GM12801 (cell line): ENCODE results near the gene CYP2B6.

Source experiments
- TF ChIP-seq, protein P1 (sequence below): IDR thresholded peaks from one replicate; pipeline ENCODE4 v1.5.1; 2011; ENCODE audit warnings: control low read depth; ENCODE audit not compliant: insufficient read length; ENCODE audit errors: extremely low read depth

The CYP2B6 gene

DNA sequence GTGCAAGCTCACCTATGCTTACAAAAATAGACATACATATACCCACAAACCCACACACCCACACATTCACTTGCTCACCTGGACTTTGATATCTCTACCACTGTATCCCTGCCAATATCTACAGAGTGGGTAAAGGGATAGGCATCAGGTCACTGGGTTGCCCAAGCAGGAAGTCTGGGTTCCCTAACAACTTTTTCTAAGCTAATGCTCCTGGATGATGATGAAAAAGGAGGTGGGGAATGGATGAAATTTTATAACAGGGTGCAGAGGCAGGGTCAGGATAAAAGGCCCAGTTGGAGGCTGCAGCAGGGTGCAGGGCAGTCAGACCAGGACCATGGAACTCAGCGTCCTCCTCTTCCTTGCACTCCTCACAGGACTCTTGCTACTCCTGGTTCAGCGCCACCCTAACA lies at the start of gene CYP2B6:
Gene CYP2B6 (plus strand): TSS at position 311 of the 410 bp plus-strand sequence. CDS start 24 bp downstream, at position 335.
- TF ChIP-seq, protein P1, sequence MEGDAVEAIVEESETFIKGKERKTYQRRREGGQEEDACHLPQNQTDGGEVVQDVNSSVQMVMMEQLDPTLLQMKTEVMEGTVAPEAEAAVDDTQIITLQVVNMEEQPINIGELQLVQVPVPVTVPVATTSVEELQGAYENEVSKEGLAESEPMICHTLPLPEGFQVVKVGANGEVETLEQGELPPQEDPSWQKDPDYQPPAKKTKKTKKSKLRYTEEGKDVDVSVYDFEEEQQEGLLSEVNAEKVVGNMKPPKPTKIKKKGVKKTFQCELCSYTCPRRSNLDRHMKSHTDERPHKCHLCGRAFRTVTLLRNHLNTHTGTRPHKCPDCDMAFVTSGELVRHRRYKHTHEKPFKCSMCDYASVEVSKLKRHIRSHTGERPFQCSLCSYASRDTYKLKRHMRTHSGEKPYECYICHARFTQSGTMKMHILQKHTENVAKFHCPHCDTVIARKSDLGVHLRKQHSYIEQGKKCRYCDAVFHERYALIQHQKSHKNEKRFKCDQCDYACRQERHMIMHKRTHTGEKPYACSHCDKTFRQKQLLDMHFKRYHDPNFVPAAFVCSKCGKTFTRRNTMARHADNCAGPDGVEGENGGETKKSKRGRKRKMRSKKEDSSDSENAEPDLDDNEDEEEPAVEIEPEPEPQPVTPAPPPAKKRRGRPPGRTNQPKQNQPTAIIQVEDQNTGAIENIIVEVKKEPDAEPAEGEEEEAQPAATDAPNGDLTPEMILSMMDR, result no peak

DNA sequence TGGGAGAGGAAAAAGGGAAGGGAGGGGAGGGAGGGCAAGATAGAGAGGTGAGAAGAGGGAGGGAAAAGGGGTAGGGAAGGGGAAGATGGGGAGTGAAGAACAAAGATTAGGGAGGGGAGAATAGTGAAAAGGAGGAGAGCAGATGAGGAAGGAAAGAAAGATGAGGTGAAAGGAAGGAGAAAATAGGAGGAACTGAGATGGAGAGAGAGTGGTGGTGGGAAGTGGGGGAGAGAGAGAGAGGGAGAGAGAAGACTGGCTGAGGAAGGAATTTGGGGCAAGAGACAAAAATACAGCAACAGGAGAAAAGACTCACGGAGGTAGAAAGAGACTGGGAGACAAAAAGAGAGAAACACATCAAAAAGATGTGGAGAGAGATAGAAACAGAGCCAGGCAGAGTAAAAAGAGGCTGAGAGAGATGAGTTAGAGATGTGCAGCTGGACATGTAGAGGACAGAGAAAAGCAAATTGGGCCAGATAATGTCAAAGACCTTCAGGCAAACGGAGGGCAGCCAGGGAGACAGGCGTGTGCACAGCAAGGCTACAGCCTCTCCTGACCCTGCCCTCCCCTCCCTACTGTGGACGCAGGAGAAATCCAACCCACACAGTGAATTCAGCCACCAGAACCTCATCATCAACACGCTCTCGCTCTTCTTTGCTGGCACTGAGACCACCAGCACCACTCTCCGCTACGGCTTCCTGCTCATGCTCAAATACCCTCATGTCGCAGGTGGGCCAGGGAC lies 49.4 kb upstream of the CYP2B6 start:
- TF ChIP-seq, protein P1, result no peak

DNA sequence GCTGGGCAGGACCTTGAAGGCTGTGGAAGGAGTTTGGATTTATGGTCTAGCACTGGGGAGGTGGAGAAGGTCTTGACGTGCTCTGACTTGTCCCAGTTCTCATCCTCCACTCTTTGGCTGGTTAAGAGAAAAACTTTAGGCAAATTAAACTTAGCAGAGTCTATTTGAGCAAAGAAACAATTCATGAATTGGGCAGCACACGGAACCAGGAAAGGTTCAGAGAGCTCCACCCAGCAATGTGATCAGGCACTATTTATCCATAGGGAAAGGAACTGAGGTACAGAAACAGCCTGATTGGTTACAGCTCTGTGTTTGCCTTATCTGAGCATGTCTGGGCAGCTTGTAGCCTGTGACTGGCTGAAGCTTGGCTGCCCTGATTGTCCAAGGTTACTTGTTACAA lies 45.4 kb upstream of the CYP2B6 start:
- TF ChIP-seq, protein P1, result no peak

DNA sequence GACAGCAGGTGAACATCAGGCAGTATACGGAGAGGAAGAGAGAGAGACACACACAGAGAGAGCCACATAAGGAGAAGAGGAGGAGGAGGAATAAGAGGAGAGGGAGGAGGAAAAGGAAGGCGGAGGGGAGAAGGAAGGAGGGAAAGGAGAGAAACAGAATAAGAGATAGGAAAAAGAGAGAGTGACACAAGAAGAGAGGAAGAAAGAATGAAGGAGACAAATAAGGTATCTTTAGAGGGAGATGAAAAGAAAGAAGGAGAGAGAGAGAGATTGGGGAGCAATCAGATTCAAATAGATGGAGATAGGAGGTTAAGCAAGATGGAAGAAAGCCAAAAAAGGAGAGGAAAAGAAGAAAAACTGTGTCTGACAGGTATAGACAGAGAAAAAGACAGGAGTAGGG lies 44.0 kb upstream of the CYP2B6 start:
- TF ChIP-seq, protein P1, result no peak

DNA sequence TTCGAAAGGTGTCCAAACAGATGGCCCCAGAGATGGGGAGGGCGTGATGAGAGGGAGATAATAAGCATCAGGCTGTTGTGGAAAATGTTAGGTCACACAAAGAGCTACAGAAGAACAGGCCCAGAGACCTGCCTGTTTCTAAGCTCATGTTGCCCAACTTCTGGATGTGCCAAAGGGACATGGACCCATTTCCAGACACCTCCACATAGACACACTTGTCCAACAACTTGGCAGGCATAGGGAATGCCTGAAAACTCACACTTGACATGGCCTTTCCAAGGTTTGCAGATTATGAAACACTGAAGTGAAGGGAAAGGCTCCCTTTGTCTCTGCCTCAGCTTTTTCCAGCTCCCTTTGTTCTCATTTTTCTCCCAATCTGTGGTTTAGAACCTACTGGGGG lies 43.5 kb upstream of the CYP2B6 start:
- TF ChIP-seq, protein P1, result no peak

DNA sequence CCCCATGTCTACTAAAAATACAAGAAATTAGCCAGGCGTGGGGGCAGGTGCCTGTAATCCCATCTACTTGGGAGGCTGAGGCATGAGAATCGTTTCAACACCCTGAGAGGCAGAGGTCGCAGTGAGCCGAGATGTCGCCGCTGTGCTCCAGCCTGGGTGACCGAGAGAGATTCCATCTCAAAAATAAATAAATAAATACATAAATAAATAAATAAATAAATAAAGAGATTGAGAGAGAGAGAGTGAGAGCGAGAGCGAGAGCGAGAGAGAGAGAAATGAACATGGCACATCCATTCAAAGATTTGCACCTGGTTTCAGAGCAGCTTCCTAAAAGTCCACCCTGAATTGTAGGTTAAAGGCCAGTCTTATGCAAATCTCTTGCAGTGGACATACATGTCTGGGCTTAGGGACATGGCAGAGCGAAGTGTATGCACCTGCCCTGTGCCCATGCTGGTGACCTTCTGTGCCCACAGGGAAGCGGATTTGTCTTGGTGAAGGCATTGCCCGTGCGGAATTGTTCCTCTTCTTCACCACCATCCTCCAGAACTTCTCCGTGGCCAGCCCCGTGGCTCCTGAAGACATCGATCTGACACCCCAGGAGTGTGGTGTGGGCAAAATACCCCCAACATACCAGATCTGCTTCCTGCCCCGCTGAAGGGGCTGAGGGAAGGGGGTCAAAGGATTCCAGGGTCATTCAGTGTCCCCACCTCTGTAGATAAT lies 42.3 kb upstream of the CYP2B6 start:
- TF ChIP-seq, protein P1, result no peak

DNA sequence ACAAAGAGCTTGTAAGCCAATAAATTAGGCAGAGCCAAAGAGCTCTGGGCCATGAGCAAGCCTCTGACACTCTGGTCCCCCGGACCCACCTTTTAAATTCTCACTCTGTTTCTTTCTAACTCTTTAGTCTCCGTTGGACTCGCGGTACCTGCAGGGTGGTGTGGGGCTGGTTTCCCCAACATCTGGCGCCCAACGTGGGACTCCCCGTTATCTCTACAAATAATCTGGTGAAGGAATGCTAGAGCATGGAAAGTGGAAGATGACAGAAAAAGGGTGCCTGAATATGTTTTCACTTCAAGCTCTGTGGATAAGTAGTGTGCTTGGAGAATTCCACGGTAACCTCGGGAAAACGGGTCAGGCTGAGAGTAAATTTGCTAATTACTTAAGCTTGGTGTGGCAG lies 36.5 kb upstream of the CYP2B6 start:
- TF ChIP-seq, protein P1, result no peak
